ENCODE results near the gene SOX30. TPM values are rescaled to one million over a fixed set of nuclear protein-coding genes. Genes with fewer than 3 reads are reported as not detected.
"Not testable (repeated sequence)": the region's sequence is repeated elsewhere in the genome, so short reads cannot be mapped to it uniquely, and the experiment has no call there.

The SOX30 gene
- 0.26 TPM for polyA plus RNA-seq (ENCODE audit: insufficient read length)

DNA sequence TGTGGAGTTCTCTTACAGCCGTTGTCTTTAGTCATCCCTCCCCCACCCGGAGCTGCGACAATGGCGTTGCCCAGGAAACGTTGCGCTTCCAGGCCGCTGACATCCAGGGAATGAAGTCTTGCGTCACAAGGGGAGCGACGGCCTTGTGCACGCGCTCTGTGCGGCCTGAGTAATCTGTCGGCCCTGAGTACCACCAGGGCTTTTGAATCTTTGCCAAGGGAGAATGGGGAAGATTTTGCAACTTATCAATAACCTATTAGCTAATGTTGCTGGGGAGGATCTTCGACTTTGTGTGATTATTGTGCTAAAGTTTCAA is at the start of gene SOX30:
Gene SOX30 (minus strand): TSS at position 62 of the 316 bp plus-strand sequence. CDS start 360 bp downstream, outside the sequence.
- no peak for DNase-seq

DNA sequence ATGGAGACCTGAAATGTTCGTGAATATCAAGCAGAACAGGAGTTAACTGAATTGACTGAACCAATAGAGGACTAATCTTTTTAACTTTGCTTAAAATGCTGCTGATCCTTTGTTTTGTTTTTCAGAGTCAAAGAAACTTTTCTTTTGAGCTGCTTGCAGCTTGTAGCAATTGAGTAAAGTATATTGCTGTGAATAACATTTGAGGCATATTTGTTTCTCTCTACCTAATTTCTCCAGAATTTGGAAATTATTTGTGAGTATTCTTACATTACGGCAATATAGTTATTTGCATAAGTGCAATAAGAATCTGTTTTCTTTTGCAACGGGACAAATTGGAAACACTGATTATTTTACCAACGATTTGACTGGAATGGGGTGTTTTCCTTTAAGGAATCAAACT is 46.4 kb upstream of the SOX30 start:
- not testable (repeated sequence) for DNase-seq

DNA sequence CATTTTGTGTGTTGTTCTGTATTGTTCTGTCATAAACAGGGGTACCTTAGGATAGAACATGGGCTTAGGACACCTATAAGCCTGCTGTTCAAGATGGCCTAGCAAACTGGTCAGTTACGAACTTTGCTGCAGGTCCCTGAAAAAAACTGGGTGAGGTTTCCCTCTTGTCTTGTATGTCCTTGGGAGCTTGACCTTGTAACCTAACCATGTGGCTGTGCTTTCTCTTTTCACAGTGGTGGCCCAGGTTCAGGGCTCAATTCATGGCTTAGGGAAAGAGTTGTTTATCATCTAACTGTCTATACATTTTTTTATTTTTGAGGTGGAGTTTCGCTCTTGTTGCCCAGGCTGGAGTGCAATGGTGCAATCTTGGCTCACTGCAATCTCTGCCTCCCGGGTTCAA is 43.9 kb upstream of the SOX30 start:
- DNase-seq = not testable (repeated sequence)

DNA sequence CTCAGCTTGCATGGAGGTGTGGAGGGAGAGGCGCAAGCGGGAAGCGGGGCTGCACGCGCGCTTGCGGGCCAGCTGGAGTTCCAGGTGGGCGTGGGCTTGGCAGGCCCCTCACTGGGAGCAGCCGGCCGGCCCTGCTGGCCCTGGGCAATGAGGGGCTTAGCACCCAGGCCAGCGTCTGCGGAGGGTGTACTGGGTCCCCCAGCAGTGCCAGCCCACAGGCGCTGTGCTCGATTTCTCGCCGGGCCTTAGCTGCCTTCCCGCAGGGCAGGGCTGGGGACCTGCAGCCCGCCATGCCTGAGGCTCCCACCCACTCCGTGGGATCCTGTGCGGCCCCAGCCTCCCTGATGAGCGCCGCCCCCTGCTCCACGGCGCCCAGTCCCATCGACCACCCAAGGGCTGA is 41.6 kb upstream of the SOX30 start:
- not testable (repeated sequence) for DNase-seq

DNA sequence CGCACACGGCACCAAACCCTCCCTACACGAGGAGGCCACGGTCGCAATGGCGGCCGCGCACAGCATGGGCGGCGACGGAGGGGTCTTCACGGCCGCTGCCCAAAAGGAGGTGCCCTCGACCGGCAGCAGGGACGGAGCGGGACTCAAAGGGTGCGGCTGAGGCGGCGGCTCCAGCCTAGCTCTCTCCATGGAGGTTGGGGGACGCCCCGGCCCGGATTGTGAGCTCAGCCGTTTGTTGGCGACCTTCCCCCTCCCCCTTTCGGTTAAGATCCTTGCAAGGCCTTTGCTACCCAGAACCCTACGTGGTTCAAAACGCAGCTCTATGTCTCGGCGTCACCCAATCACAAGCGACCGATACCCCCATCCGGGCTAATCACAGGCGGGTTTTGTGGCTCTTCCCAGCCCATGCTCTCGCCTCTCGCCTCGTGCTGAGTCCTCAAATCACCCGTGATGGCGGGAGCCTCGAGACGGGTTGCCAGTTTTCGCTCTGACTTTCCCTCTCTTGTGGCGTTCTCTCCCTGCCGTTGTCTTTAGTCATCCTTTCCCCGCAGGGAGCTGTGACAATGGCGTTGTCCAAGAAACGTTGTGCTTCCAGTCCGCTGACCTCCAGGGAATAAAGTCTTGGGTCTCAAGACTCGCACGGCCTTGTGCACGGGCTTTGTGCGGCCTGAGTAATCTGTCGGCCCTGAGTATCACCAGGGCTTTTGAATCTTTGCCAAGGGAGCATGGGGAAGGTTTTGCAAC is 38.6 kb upstream of the SOX30 start:
- no peak for DNase-seq

DNA sequence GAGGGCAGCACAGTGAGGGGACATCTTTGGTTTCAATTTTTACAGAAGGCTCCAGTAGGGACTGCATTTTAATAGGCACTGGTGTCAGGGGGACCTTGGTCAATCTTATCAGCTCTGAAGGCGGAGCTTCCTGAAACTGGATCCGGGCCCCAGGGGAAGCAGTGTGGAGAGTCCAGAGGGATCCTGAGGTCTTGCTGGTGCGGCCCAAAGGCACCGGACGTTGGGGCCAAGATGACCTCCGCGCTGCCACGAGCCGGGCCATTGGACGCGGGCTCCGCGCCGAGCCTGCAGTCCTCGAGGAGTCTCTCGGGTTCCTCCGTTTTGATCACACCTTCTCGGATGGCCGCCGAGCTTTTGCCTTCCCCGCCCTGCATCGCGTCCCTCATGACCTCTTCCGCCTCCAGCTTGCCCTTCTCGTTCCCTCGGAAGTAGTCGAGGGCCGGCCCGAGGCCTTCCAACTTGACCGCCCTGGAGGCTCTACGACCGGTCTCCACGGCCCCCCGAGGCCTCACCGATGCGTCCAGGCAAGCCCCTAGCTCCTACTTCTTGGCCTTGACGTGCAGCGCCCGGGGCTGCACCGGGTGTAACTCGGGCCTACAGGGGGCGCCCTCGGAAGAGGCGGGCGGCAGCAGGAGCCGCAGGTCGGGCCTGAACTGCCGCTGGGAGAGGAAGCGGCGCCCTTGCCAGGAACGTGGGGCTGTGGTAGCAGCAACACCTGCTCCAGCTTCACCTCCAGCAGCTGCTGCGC is 37.9 kb upstream of the SOX30 start:
- no peak for DNase-seq

DNA sequence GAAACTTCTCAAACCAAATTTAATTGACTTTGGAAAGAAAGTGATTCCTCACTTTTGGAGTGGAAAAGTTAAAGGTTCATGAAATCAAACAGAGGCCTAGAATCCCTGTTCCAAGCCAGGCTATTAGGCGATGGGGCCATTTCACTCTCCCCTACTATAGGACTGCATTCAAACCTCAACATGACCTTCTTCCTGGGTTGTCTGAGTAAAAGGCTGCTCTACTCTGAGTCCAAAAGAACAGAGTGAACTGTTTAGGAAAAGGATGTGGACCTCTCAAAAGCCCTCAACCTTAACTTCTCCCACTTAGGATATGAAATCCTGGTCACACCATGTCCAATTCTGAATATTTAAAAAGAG is 34.9 kb upstream of the SOX30 start:
- no peak for DNase-seq

DNA sequence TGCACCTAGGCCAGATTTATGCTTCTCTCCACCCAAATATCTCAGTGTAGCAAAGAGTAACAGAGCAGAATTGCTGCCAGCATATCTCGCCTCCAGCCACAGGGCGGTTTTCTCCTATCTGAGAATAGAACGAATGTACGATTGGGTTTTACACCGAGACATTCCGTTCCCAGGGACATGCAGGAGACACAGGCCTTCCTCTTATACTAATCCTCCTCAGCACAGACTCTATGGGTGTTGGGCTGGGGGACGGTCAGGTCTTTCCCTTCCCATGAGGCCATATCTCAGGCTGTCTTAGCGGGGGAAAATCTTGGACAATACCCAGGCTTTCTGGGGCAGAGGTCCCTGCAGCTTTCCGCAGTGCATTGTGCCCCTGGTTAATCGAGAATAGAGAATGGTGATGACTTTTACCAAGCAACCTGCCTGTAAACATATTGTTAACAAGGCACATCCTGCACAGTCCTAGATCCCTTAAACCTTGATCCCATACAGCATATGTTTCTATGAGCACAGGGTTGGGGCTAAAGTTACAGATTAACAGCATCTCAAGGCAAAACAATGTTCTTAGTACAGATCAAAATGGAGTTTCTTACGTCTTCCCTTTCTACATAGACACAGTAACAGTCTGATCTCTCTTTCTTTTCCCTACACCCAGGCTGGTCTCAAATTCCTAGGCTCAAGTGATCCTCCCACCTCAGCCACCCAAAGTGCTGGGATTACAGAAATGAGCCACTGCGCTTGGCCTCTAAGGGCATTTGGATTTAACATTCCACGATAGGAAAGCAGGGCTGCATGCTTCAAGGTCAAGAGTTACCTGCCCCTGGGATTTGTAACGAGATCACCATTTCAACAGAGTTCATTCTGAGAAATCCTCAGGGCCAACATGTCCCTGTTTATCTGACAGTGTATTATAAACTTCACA is 34.3 kb upstream of the SOX30 start:
- not testable (repeated sequence) for DNase-seq

DNA sequence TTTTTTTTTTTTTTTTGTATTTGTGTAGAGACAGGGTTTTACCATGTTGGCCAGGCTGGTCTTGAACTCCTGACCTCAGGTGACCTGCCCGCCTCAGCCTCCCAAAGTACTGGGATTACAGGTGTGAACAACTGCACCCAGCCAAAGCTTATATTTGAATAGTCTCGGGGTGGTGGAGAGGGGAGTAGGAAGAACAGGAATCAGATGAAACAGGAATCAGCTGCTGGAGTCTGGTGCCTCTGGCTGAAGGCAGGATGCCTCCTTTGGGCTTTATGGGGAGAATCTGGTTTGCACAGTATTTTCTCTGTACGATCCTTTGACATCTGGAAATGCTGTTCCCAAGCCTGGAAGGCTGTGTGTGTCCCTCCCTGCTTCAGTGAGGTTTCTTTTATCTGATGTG is 30.0 kb upstream of the SOX30 start:
- DNase-seq = no peak

DNA sequence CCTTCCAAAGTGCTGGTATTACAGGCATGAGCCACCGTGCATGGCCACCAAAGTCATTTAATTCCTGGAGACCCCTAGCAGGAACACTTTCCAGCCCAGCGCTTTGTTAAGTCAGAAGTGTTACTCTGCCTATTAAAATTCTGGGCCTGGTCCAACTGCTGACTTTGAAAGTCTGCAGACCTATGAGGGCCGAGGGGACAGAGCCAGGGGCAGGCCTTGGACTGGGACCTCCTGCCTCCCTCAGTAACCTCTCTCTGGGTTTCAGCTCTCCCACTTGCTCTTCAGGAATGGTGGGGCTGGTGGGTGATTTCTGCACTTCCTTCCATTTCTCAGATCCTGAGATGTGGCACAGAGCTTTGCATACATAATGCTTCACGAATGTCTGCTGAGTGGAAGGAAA is 28.8 kb upstream of the SOX30 start:
- DNase-seq = no peak

DNA sequence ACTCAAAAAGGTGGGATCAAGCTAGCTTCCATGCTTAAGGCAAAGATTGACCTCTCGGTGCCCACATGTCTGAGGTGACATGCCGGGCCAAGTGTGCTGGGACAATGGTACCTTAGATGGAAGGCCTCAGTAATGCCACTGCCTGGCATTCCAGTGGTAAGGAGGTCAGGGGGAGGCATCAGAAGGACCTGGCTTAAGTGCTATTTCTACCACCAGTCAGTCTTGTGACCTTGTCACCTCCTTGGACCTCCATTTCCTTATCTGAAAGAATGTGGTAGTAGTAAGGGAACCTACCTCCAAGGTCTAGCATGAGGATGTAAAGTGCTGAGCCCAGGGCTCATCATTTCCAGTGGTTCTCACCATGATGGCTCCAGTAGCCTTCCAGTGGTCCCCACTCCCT is 28.0 kb upstream of the SOX30 start:
- DNase-seq = no peak

DNA sequence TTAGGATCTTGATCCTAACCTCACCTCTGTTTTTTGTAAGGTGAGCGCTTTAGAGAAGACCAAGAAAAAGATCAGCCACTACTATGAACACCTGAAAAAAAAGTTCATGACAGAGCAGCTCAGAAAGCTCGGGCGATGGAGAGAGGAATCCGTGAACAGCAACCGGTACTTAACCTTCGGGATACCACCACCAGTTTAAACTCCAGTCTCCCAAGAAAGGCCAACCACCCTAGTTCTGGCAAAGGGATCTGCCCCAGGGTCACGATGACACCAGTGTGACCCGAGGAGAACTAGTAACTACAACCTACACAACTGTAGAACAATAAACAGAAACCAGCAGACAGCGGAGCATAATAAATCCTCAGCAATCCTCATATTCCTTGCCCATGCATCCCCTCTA is 27.6 kb upstream of the SOX30 start:
- DNase-seq = no peak

DNA sequence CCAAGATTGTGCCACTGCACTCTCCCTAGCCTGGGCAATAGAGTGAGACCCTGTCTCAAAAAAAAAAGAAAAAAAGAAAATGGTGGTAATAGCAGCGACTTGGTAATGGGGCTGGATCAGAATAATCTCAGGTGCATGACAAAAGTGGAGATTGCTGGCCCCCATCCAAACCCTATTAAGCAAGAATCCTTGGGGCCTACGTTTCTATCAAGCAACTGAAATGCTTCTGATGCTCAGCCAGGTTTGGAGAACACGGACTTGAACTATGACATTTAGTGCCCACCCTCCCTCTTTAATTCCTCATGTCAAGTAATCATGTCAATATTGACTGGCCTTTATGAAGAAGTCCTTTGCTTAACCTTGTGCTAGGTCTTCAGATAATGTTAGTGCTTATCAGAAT is 25.7 kb upstream of the SOX30 start:
- no peak for DNase-seq

DNA sequence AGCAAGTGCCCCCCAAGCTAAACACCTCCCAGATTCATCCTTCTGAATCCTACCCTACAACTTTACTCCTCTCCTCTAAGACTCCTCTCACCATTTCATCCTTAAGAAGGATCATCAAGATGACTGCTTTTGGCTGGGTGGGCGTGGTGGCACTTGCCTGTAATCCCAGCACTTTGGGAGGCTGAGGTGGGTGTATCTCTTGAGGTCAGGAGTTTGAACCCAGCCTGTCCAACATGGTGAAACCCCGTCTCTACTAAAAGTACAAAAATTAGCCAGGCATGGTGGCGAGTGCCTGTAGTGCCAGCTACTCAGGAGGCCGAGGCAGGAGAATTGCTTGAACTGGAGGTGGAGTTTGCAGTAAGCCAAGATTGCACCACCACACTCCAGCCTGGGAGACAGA is 22.1 kb upstream of the SOX30 start:
- not testable (repeated sequence) for DNase-seq

DNA sequence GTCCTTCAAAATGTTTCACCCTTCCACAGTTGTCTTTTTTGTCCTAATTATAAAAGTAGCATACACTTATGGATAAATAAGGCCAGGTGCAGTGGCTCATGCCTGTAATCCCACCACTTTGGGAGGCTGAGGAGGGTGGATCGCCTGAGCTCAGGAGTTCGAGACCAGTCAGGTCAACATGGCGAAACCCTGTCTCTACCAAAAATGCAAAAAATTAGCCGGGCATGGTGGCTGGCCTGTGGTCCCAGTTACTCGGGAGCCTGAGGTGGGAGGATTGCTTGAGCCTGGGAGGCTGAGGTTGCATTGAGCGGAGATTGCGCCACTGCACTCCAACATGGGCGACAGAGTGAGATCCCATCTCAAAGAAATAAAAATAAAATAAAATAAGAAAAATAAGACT is 20.7 kb upstream of the SOX30 start:
- no peak for DNase-seq

DNA sequence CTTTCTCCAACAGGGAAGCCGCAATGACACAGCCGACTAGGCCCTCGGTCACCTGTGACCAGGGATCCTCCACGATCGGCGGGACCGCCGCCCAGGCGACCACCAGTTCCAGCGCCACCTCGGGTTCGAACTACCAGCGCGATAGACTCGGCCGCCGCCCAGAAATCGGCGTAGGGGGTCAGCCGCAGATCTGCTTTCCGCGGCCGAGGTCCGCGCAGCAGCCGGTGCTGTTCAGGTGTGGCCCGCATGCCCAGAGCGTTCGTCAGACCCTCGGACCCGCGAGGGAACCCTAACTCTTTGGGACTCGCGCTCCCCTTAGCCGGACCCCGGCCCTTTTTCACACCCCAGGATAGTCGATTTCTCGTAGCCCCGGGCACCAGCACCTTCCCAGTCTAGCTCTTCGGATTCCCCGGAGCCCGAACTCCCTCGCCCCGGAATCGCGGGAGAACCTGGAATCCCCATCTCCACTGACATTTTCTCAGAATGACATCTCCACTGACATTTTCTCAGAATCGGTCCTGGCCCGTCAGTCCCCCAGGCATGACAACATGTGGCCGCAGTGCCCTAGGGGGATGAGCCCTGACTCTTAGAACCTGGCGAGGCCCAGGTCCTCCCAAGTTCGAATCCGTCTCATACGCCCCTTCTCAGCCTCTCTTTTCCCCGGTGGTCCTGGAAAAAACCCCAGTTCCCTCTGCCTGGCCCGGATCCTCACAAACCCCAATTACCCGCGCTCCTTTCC is 19.5 kb upstream of the SOX30 start:
- no peak for DNase-seq

DNA sequence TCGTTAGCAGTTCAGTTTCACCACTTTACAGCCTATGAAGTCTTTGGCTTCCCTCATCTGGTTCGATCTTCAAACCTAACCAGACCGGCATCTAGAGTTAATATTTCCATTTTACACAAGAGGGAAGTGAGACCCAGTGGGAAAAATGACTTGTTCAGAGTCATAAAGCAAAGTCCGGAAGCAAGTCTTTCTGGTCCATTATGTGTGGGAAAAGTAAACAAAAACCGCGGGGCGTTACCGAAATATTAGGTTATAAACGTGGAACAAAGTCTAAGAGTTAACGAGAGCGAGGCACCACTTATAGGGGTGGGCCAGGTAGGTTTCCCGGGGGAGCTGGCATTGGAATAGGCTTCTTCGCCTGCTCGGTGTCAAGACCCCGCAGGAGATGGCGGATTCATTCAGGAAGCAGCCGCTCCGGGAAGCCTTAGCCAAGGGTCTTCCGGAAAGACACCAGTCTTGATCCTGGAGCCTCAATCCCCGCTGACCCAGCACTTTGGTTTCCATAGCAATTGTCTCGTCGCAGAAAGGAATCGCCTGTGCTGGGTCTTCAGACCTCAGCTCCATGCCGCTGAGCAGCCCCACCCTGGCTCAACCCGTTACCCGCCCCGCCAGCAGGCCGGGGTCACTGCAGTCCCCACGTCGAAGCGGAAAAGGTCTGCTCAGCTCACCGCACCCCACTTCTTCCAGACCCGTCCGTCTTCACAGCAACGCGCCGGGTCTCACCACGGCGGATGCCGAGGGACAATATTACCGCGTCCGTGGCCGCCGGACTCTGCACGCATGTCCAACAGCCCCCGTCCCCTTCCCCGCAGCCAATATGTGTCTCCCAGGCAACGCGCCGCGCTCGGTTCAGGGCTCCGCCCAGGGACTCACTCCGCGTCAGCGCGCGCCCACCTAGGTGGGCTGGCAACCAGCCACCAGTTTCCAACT is 18.7 kb upstream of the SOX30 start, which contains the start of gene C5orf52:
Gene C5orf52 (plus strand): TSS at position 872 of the 930 bp plus-strand sequence. CDS start 82 bp downstream, outside the sequence.
- DNase-seq = peak; percentile 71

DNA sequence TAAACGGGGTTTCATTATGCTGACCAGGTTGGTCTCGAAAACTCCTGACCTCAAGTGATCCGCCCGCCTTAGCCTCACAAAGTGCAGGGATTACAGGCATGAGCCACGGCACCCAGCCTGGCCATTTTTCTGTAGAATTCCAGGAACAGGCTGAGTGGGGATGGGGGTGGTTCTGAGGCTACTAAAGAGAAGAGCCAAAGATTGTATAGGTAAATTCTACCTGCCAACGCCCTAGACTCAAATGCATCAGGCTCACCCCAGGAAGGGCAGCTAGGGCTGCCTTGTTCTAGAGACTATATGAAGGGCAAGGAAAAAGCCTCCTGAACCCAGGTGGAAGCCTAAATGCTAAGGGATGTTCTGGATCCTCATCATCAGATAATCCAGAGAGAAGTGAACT is 17.5 kb upstream of the SOX30 start:
- DNase-seq = no peak

DNA sequence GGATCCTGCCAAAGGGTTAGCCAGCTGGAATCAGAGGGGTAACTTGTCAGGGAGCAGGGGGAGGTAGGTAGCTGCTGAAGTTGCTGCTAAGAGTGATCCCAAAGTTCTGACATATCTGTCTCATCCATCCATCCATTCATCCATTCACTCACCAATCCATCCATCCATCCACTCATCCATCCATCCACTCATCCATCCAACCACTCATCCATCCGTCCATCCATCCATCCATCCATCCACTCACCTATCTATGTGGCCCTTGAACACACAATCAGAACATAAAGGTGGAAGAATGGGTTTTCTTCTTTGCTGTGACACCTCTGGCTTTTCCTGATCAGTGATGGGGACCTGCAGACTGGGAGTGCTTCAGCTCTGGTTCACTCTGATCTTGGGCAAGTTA is 16.1 kb upstream of the SOX30 start:
- DNase-seq = no peak

DNA sequence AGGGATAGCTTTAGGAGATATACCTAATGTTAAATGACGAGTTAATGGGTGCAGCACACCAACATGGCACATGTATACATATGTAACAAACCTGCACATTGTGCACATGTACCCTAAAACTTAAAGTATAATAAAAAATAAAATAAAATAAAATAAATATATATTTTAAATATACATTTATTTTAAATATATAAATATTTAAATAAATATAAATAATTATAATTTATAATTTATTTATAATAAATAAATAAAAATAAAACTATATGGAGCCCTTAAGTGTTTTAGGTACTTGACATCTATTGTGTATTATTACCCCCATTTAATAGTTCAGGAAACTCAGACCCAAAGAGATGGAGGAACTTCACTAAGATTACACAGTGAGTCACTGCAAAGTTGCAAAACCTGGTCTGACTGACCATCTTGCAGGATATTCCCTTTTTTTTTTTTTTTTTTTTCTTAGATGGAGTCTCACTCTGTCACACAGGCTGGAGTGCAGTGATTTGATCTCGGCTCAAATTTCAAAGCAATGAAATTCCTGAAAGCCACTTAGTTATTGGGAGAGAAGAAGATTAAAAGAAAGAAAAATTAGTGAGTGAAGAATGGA is 13.3 kb upstream of the SOX30 start:
- no peak for DNase-seq

Measured in hindlimb muscle (tissue), 1 donor.